Mesenteric fat pad (tissue), 1 donor: Measurements from ENCODE around the gene PIGA. TPM values are rescaled to one million over a fixed set of nuclear protein-coding genes. Genes with fewer than 3 reads are reported as not detected.

ENCODE experiments used
- DNase-seq: peaks from one replicate; pipeline ENCODE4 v3.0.0-alpha.2; 2020; ENCODE audit warnings: low spot score
- long read RNA-seq: library from polyadenylated mRNA; unstranded; transcript quantifications from one replicate; pipeline ENCODE4 v2.0.0, GENCODE V29; 2020
- total RNA-seq: library from RNA; stranded (reverse); fragmentation: NEBNext Ultra II Directional; extraction: Animal tissue kit (Norgen Biotek cat#: 25700); gene quantifications from one replicate; pipeline ENCODE4 v1.2.1, GENCODE V29; 2021
- donor health status: DM: yes; HTN: yes; CAD: no.

PIGA gene, protein sequence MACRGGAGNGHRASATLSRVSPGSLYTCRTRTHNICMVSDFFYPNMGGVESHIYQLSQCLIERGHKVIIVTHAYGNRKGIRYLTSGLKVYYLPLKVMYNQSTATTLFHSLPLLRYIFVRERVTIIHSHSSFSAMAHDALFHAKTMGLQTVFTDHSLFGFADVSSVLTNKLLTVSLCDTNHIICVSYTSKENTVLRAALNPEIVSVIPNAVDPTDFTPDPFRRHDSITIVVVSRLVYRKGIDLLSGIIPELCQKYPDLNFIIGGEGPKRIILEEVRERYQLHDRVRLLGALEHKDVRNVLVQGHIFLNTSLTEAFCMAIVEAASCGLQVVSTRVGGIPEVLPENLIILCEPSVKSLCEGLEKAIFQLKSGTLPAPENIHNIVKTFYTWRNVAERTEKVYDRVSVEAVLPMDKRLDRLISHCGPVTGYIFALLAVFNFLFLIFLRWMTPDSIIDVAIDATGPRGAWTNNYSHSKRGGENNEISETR
- total RNA-seq: 16.6 TPM
- long read RNA-seq, partial matches to known transcripts: 2 of 5 reads
- long read RNA-seq, other reads (novel, unspliced or antisense): 1 of 5 reads

DNA sequence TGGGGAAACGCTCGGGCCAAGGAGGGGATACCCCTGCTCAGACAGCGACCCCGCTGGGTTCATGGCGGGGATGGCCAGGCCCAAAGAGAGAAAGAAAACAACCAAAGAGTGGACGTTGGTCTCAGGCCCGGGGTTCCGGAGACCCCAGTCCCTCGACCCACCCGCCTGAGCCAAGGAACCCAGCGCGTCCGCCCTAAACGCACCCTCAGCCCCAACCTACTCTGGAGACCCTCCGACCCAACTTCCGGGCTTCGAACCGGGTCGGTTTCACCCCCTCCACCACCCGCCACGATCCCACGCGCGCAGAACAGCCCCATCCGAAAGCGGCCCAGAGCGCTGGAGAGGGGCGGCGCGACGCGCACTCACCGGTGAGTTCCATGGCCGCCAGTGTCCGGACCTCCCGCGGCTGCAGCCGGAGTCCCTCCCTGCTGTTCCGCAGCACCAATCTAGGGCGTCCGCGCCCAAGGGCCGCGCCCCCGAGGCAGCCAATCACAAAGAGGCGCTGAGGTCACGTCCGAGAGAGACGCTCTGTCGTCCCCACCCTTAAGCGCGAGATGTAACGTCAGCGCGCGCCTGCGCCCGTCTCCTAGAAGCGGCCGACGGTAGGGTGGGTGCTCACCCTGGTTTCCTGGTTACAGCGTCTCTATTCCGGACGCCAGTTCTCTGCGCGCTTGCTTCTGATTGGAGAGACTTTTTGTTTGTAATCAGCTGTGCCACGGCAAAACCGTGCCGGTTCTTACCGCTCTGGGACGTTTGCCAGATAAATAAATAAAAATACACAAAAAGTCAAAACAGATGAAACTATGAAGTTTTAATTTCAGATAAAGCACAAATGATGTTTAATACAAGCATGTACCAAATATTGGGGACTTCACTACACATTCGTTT is at the start of gene PIGA:
TSS of gene PIGA (minus strand) at position 389 of the 888 bp plus-strand sequence. CDS start 3,593 bp downstream, outside the sequence.
- peak; percentile 97 for DNase-seq

- DNase-seq: no peak
Observed at GRCh38 chrX:15384304-15384703, 49.0 kb upstream of the PIGA start, which contains the start of gene VEGFD. VEGFD (minus strand) TSS chrX:15384413; CDS start chrX:15383946, 467 bp downstream.

GRCh38 chrX:15382813-15383212 is 47.5 kb upstream of the PIGA start:
- DNase-seq: no peak

DNA sequence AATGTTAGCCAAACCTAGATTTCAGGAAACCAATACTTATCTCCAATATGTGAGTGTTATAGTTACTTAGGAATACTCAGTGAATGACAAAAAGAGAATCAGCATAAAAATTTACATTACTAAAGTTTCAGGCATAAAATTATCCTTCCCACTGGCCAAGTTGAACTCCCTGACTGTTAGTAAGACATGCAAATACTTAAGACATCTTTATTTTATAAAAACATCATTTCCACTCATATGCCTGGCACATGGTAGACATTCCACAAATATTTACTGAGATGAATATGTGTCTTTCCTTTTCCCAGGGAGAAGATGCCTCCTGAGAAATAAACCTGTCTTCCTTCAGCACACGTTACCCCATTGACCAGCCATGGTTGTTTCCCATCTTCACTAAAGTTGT is 41.6 kb upstream of the PIGA start:
- DNase-seq: no peak

GRCh38 chrX:15373976-15374375 is 38.7 kb upstream of the PIGA start:
- no peak for DNase-seq

GRCh38 chrX:15366506-15367352 is 31.4 kb upstream of the PIGA start:
- no peak for DNase-seq

DNA sequence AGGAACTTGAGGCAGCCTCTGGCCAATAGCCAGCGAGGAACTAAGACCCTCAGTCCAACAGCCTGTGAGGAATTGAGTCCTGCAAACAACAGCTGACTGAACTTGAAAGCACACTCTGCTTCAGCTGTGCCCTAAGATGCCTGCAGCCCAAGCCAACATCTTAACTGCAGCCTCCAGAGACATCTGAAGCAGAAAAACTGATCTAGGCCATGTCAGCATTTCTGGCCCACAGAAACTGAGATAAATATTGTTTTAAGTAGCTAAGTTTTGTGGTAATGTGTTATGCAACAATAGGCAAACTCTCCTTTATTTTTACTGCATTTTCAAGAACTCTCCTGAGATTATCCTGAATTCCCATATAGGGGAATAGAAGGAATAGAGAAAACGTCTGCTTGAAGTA is 24.4 kb upstream of the PIGA start:
- DNase-seq: no peak

DNA sequence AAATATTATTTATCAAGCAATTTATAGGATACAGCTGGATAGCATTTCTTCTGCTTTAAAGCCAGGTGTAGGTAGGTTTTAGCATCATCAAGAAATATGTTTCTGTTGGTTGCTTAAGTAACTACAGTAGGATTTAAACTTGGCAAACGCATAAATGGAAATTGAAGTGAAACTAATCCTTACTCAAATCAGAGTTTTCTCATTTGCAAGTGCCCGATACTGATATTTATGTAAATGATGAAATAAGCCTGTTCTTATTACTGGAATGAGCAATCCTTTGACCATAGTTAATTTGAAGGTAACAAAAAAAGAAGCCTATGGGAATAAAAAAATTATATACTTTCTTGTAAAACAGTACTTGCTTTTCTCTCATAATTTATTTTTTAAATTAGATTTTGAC is 23.2 kb upstream of the PIGA start:
- no peak for DNase-seq

GRCh38 chrX:15356444-15356843 is 21.1 kb upstream of the PIGA start:
- no peak for DNase-seq

- no peak for DNase-seq
Observed at GRCh38 chrX:15350329-15350996, 15.1 kb upstream of the PIGA start.

- no peak for DNase-seq
Observed at GRCh38 chrX:15349046-15349445, 13.7 kb upstream of the PIGA start.

GRCh38 chrX:15345976-15346375 is 10.7 kb upstream of the PIGA start:
- DNase-seq: no peak

- no peak for DNase-seq
Observed at GRCh38 chrX:15344106-15344505, 8.8 kb upstream of the PIGA start.

DNA sequence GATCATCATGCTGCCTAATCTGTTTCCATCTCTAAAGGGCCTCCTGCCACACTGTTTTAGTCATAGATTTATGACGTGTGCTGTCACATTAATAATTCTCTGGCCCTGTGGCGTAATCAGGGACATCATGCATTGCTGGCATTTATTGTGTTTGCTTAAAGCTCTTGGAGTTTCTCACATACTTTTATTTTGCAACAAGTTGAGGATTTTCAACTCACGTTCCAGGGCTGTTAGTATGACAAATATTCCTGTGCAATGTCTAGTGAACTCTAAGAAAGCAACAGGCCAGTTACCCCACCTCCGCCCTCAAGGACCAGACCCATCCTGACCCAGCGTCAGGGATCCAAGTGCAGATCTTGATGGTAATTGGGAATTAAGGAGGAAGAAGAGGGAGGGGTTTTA is 7.8 kb upstream of the PIGA start:
- no peak for DNase-seq

DNA sequence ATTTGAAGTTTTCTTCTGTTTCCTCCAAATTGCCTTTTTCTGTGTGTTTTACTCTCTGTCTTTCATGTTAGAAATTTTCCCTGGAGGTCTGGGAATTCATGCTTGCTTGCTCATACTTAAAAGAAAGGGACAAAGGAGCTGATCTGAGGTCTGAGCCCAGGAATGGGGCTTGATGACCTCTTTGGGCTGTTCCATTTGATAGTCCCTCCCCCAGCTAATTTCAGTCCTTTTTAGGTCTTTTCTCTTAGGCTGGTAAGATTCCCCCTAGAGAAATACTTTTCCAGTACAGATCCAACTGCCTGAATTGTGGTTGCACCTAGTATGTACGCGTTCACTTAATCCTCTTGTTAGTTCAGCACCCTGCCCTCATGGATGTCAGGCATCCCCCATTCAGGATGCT is 5.5 kb upstream of the PIGA start:
- no peak for DNase-seq

DNA sequence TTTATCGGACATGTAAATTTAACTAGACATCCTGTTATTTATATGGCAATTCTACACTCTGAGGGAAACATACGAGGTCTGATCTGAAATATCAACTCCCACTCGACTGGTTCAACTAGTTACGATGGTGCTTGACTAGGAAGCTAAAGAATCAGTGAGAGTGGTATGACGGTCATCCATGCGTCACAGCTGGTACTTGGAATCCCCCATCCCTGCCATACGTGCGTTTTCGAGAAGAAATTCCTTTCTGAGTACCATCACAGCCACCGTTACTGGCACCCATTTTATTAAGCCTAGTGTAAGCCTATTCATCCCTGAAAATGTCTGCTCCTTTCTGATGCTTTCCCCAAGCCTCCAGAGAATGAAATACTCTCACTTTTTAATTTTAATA is 695 bp upstream of the PIGA start:
- no peak for DNase-seq

DNA sequence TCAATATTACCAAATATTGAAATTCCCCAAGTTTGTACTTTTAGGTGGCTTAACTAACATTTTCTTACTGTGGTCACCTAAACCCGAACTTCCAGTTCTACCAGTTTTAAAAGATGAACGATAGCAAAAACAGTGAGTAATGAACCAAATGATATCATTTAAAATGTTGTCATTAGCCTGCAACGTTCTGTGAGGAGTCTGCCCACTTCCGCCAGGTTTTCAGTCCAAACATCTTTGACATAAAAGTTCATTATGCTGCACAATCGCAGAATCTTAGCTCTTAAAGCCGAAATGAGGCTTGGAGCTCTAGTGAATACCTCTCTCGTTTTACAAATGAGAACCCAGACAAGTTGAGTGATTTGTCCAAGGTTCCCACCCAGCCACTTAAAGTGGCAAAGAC is 762 bp downstream of the PIGA start:
- DNase-seq: no peak

DNA sequence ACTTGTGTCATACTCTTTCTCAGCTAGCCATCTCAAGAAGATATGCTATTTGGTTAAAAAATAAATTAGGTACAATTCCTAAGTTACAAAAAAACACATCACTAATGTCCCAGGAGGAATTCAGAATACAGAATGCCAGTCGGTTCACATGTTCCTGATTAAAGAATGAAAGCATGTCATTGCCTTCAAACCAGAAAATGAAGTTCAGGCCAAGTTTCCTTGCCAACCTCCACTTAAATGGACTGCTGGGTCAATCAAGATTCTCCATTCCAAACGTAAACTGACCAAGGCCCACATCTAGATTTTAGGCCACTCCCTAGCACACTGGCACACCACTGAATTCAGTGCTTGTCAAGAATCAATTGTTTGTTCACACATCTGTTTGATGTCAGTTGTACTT is 6.5 kb downstream of the PIGA start:
- DNase-seq: no peak

DNA sequence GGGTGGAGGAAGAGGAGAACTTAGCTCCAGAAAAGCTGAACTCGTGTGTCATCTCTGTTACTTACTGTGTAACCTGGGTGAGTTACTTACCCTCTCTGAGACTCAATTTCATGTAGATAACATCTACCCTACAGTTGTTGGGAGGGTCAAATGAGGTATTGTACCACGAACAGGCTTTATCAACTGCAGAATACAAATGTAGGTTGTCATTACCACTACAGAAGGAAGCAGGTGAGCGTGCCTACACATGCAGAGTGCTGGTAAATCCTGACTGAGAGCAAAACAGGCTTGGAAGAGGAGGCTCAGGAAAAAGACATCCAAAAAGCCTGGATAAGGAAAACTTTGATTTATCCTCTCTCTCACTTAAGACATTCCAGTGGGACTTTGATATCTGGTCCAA is 7.2 kb downstream of the PIGA start:
- no peak for DNase-seq

GRCh38 chrX:15322472-15322871 is 12.9 kb downstream of the PIGA start:
- no peak for DNase-seq
